Sigmoid colon (tissue), 7 donors: ENCODE results near the gene FN3K. TPM values are rescaled to one million over a fixed set of nuclear protein-coding genes. Genes with fewer than 3 reads are reported as not detected.

ENCODE experiments used
- DNase-seq: peaks from one replicate; pipeline ENCODE4 v3.0.0-alpha.2; 2019
- H3K27ac ChIP-seq, 4 donors: fragments of 200-600 bp; sonication (generic); one replicate each; pipeline ENCODE4 v1.5.1; 2016 to 2019; ENCODE audit warnings: mild to moderate bottlenecking in 1 of 4
- H3K27me3 ChIP-seq, 3 donors: fragments of 200-600 bp; sonication (generic); one replicate each; pipeline ENCODE4 v1.5.1; 2019; ENCODE audit warnings: mild to moderate bottlenecking in 1 of 3
- H3K36me3 ChIP-seq, 4 donors: fragments of 200-600 bp; sonication (generic); one replicate each; pipeline ENCODE4 v1.5.1; 2016 to 2019
- H3K4me1 ChIP-seq, 4 donors: fragments of 200-600 bp; sonication (generic); one replicate each; pipeline ENCODE4 v1.5.1; 2017 to 2019
- H3K4me3 ChIP-seq, 4 donors: fragments of 200-600 bp; sonication (generic); one replicate each; pipeline ENCODE4 v1.5.1; 2017 to 2019; ENCODE audit warnings: mild to moderate bottlenecking in 2 of 4, moderate library complexity in 1 of 4
- H3K9me3 ChIP-seq, 4 donors: fragments of 200-600 bp in 3 of 4; sonication (generic) in 3 of 4; one replicate each; pipeline versions ENCODE4 v1.5.1 to v1.6.1; 2013 to 2019
- CTCF ChIP-seq, 4 experiments: fragments of 450-650 bp in 3 of 4; fragments of 200-600 bp in 1 of 4; IDR thresholded peaks; one replicate each; pipeline ENCODE4 v1.5.1; 2016 to 2019; ENCODE audit warnings: antibody characterized with exemption in 4 of 4, mild to moderate bottlenecking in 3 of 4, moderate library complexity in 2 of 4
- EP300 ChIP-seq, 4 donors: sonication (generic); formaldehyde crosslinking; IDR thresholded peaks; one replicate each; pipeline ENCODE4 v1.6.1; 2017; ENCODE audit warnings: antibody characterized with exemption in 4 of 4
- POLR2A ChIP-seq, 2 donors: fragments of 450-650 bp; IDR thresholded peaks; one replicate each; pipeline ENCODE4 v1.6.1; 2016; ENCODE audit warnings: antibody characterized with exemption in 2 of 2, mild to moderate bottlenecking in 2 of 2, moderate library complexity in 2 of 2
- POLR2AphosphoS5 ChIP-seq, 4 donors: sonication (generic); formaldehyde crosslinking; IDR thresholded peaks; one replicate each; pipeline ENCODE4 v1.6.1; 2017; ENCODE audit warnings: antibody characterized with exemption in 4 of 4
- WGBS, 2 donors: extraction: QIAGEN DNeasy Blood & Tissue Kit; methylation state at CpG; one replicate each; pipeline ENCODE4 v1.1.7; 2013; 5-methylcytosine and 5-hydroxymethylcytosine counted together
- intact Hi-C: fragments of 100-400 bp; cut with DNase I; formaldehyde crosslinking; loops from one replicate; pipeline ENCODE4 v1.15.1; 2023
- polyA plus RNA-seq, 3 donors: library from polyadenylated mRNA; stranded (reverse); fragments of 200-250 nt; gene quantifications; one replicate each; pipeline ENCODE4 v1.2.3, GENCODE V29; 2013
- total RNA-seq, 4 donors: library from RNA; depleted of rRNA; stranded (reverse); fragments of >200 nt; gene quantifications; one replicate each; pipeline ENCODE4 v1.1.0, GENCODE V29; 2016
- donor health status: healthy with polysubstance abuse.
- donor health status: Bipolar disorder and iron deficiency.
- donor health status: healthy.

Gene FN3K
- total and polyA plus RNA-seq, 7 donors = 2.8 to 22.2 (median 11.9) TPM

DNA sequence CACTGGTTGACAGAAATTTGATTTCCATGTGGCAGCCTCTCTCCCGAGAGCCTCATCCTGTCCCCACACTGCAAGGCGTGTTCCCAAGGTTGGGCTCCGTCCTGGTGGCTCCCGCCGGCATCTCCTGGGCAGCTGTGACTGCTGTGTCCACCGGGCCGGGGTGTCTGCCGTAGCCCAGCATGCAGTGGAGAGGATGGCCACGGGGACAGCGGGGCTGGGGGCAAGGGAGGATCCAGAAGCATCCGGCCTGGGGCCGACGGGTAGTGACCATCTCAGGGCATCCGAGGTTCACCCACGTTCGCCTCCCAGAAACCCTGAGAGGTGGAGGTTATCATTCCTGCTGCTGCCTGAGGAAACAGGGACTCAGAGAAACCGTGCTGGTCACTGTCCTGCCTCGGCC is 29.7 kb upstream of the FN3K start:
- DNase-seq = no peak
- Histone ChIP-seq H3K9me3 (no peaks in the 10 kb centered on the region), H3K4me1 (no peaks in the 10 kb centered on the region), H3K27ac (no peak overlapping the region), H3K4me3 (no peak overlapping the region), H3K27me3 (peaks cover 0 to 4% (median 0%) of the 10 kb centered on the region in 3 donors), H3K36me3 (no peaks in the 10 kb centered on the region)
- no peak for TF ChIP-seq EP300 (IDR thresholded peaks at IDR 0.05)
- no peak for TF ChIP-seq POLR2AphosphoS5 (IDR thresholded peaks at IDR 0.05)
- no peak for TF ChIP-seq CTCF (IDR thresholded peaks at IDR 0.05)
- TF ChIP-seq POLR2A (IDR thresholded peaks at IDR 0.05) = no peak
- WGBS, 2 donors = 95% methylated on average over 18 of the region's 18 CpGs
- intact Hi-C loops = no loop called here

DNA sequence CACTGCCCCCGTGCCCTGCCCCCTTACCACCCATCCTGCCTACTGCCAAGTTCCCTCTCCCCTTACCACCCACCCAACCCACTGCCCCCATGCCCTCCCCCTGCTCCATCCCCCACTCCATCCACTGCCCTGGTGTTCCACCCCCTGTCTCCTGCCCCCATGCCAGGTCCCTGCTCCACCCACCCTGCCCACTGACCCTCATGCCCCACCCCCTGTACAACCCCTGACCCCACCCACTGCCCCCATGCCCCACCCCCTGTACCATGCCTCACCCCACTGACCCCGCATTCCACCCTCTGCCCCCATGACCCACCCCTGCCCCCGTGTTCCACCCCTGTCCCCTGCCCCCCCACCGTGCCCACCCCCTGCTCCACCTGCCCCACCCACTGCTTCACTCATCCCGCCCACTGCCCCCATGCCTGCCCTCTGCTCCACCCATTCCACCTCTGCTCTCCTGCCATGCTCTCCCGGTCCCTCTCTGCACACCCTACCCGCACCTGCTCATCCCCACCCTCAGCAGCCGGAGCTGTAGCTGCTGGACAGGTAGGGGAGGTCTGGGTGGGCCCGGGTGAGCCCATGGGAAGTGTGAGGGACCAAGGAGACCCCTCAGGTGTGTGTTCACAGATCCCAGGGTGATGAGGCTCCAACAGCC is 26.3 kb upstream of the FN3K start:
- no peak overlapping the region for H3K4me3 ChIP-seq
- intact Hi-C loops = no loop called here
- no peak for TF ChIP-seq POLR2A (IDR thresholded peaks at IDR 0.05)
- TF ChIP-seq CTCF (IDR thresholded peaks at IDR 0.05) = no peak
- TF ChIP-seq POLR2AphosphoS5 (IDR thresholded peaks at IDR 0.05) = no peak
- no peak for TF ChIP-seq EP300 (IDR thresholded peaks at IDR 0.05)
- H3K27me3 ChIP-seq = peaks cover 0 to 6% (median 0%) of the 10 kb centered on the region in 3 donors
- H3K4me1 ChIP-seq = no peaks in the 10 kb centered on the region
- H3K36me3 ChIP-seq = no peaks in the 10 kb centered on the region
- whole genome bisulfite sequencing, 2 donors = 21 to 52% methylated on average over 9 of the region's 9 CpGs
- no peak overlapping the region for H3K27ac ChIP-seq
- no peak for DNase-seq
- H3K9me3 ChIP-seq = no peaks in the 10 kb centered on the region

DNA sequence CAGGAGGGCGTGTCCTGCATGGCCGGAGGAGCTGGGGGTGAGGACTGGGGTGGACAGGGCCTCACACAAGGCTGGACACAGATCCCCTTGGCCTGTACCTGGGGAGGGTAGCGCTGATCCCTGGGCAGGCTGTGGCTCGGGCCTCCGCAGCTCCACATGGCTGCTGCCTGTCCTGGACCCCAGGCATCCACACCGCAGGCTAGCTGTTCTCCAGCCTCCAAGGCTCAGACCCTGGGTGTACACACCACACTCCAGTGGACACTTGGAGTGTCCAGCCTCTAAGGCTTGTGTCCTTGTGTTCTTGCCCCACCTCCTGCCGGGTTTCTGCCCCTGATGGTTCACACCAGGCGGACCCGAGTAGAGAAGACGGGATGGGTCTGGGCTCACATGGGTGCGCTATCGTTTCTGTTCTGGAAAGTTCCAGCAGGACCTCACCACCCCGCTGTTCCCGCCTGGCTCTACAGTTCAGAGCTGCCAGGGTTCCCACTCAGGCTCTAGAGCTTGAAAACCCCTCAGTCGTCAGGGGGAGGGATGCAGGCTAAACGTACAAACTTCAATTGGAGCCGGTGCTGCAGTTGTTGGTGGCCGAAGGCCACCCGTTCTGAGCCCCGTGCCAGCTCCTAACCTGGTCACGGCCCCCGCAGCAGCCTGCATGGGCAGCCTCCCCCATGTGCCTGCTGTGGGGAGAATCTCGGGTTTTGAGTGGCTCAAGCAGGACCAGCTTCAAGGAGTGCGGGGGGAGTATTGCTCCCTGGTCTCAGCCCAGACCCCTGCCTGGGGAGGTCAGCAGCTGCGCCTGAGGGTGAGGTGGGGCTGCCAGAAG is 25.5 kb upstream of the FN3K start:
- no peak for DNase-seq
- H3K27ac ChIP-seq = no peak overlapping the region
- no peak for TF ChIP-seq POLR2AphosphoS5 (IDR thresholded peaks at IDR 0.05)
- TF ChIP-seq EP300 (IDR thresholded peaks at IDR 0.05) = no peak
- no peak for TF ChIP-seq CTCF (IDR thresholded peaks at IDR 0.05)
- TF ChIP-seq POLR2A (IDR thresholded peaks at IDR 0.05) = no peak
- no peak overlapping the region for H3K4me3 ChIP-seq
- H3K4me1 ChIP-seq = no peaks in the 10 kb centered on the region
- peaks cover 0 to 6% (median 0%) of the 10 kb centered on the region in 3 donors for H3K27me3 ChIP-seq
- no peaks in the 10 kb centered on the region for H3K9me3 ChIP-seq
- WGBS, 2 donors = 87 to 92% methylated on average over 25 of the region's 25 CpGs
- intact Hi-C loops = no loop called here
- no peaks in the 10 kb centered on the region for H3K36me3 ChIP-seq

DNA sequence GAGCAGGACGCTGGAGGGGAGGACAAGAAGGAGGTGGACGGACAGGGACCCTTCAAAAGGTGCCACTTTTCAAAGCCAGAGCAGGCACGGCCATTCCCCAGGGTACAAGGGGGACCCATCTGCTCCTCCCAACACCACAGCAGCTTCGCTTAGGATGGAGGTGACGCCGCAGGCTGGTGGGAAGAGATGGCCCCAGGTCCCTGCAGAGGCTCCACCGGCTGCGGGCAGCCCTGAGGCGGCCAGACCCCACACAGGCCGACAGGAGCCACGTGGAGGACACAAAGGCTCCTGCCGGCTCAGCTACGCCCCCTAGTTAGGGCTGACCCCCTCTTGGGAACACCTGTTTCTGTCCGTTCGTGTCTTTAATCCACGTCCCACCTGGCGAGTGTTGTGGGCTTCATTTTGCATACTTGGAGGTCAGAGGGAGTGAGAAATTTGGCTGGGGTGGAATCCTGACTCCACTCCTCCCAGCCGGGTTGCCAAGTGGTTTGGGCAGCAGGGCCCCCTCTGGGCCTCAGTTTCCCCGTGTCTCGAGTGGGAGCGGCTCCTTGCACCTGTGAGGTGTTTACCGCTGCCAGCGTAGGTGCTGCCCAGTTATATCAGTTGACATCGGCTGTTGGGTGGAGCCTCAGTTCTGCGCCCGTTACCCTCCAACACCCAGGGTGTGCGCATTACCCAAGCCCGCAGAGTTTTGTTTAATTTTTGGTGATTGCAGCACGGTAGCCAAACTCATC is 24.7 kb upstream of the FN3K start:
- 61 to 84% methylated on average over 29 of the region's 29 CpGs for WGBS, 2 donors
- Histone ChIP-seq H3K27ac (no peak overlapping the region), H3K9me3 (no peaks in the 10 kb centered on the region), H3K36me3 (no peaks in the 10 kb centered on the region), H3K4me3 (no peak overlapping the region), H3K27me3 (peaks cover 0 to 6% (median 0%) of the 10 kb centered on the region in 3 donors), H3K4me1 (peaks cover 0 to 2% (median under 1%) of the 10 kb centered on the region in 4 donors)
- intact Hi-C loops = no loop called here
- no peak for TF ChIP-seq POLR2A (IDR thresholded peaks at IDR 0.05)
- TF ChIP-seq CTCF (IDR thresholded peaks at IDR 0.05) = no peak
- TF ChIP-seq EP300 (IDR thresholded peaks at IDR 0.05) = no peak
- no peak for TF ChIP-seq POLR2AphosphoS5 (IDR thresholded peaks at IDR 0.05)
- no peak for DNase-seq
